OCI-LY1 (cell line): ENCODE data around the gene PUS10.

Experiments
- H2AFZ ChIP-seq: fragments of 200-600 bp; sonication (generic), shearing (Covaris generic); 2 replicates; pipeline ENCODE4 v1.6.0; 2014; ENCODE audit warnings: antibody characterized with exemption, mild to moderate bottlenecking, low read length
- H3F3A ChIP-seq: fragments of 200-600 bp; sonication (generic), shearing (Covaris generic); 2 replicates; pipeline ENCODE4 v1.6.0; 2014; ENCODE audit warnings: mild to moderate bottlenecking, antibody characterized with exemption, low read length, moderate library complexity; ENCODE audit not compliant: insufficient read depth
- H3K27ac ChIP-seq: fragments of 200-600 bp; sonication (generic); 2 replicates; pipeline ENCODE4 v1.5.1; 2014; ENCODE audit warnings: low read length, mixed run types, mild to moderate bottlenecking, low read depth; ENCODE audit not compliant: poor library complexity, severe bottlenecking
- H3K27me3 ChIP-seq: fragments of 200-600 bp; sonication (generic); 2 replicates; pipeline ENCODE4 v1.6.0; 2014; ENCODE audit warnings: antibody characterized with exemption, mild to moderate bottlenecking, low read length, moderate library complexity; ENCODE audit not compliant: insufficient read depth
- H3K36me3 ChIP-seq: fragments of 200-600 bp; sonication (generic); 2 replicates; pipeline ENCODE4 v1.6.1; 2014; ENCODE audit warnings: mild to moderate bottlenecking, antibody characterized with exemption, low read length, moderate library complexity, mixed read lengths; ENCODE audit not compliant: insufficient read depth
- H3K4me1 ChIP-seq: fragments of 200-600 bp; sonication (generic); 2 replicates; pipeline ENCODE4 v1.5.1; 2014; ENCODE audit warnings: mild to moderate bottlenecking, low read length, moderate library complexity; ENCODE audit not compliant: insufficient read depth, severe bottlenecking
- H3K4me2 ChIP-seq: fragments of 200-600 bp; sonication (generic), shearing (Covaris generic); 2 replicates; pipeline ENCODE4 v1.6.1; 2014; ENCODE audit warnings: low read length
- H3K4me3 ChIP-seq: fragments of 200-600 bp; sonication (generic); 2 replicates; pipeline ENCODE4 v1.5.1; 2014; ENCODE audit warnings: low read length, low read depth, mild to moderate bottlenecking, mixed read lengths; ENCODE audit not compliant: poor library complexity, severe bottlenecking
- H3K79me2 ChIP-seq: fragments of 200-600 bp; shearing (Covaris generic); 2 replicates; pipeline ENCODE4 v1.6.1; 2016; ENCODE audit warnings: mixed run types, low read length, mixed read lengths; ENCODE audit not compliant: insufficient read depth
- H3K9ac ChIP-seq: fragments of 200-600 bp; sonication (generic), shearing (Covaris generic); 2 replicates; pipeline ENCODE4 v1.6.1; 2014; ENCODE audit warnings: mild to moderate bottlenecking, low read length, mixed read lengths
- H3K9me2 ChIP-seq: fragments of 200-600 bp; sonication (generic), shearing (Covaris generic); 2 replicates; pipeline ENCODE4 v1.6.1; 2014; ENCODE audit warnings: low read depth, mild to moderate bottlenecking, low read length, mixed read lengths
- H3K9me3 ChIP-seq: fragments of 200-600 bp; shearing (Covaris generic); 2 replicates; pipeline ENCODE4 v1.6.1; 2014; ENCODE audit warnings: low read length, mixed read lengths
- H4K20me1 ChIP-seq: fragments of 200-600 bp; sonication (generic), shearing (Covaris generic); 2 replicates; pipeline ENCODE4 v1.6.0; 2016; ENCODE audit warnings: mild to moderate bottlenecking, low read length; ENCODE audit not compliant: insufficient read depth
- EZH2 ChIP-seq: fragments of 200-600 bp; sonication (generic), shearing (Covaris generic); IDR thresholded peaks from 2 replicates; pipeline ENCODE4 v1.8.0; 2017; ENCODE audit warnings: borderline replicate concordance, mixed run types, mild to moderate bottlenecking, antibody characterized with exemption, low read length, moderate library complexity, mixed read lengths
- TF ChIP-seq, protein P1 (sequence below): fragments of 200-600 bp; sonication (generic), shearing (Covaris generic); IDR thresholded peaks from 2 replicates; pipeline ENCODE4 v1.5.1; 2017; ENCODE audit warnings: mild to moderate bottlenecking, antibody characterized with exemption, low read length, moderate library complexity, mixed read lengths

PUS10 gene

DNA sequence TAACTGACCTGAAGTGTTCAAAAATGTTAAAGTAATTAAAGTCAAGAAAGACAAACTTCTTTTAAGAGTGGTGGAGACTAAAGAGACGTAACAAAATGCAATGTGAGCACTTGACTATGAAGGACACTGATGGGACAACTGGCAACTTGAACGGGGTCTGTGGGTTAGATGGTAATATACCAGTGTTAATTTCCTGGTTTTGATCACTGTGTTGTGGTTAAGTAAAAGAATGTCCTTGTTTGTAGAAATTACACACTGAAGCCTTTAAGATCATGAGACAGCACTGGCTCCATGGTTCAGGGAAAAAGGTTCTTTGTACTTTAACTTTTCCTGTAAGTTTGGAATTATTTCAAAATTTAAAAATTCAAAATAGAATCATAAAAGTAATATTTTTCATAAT lies 78.4 kb downstream of the PUS10 start:
- Histone ChIP-seq H3K79me2 (no peaks in the 10 kb centered on the region), H3K9ac (no peak overlapping the region), H3K27me3 (no peaks in the 10 kb centered on the region), H3K9me2 (no peaks in the 10 kb centered on the region), H3K4me1 (no peaks in the 10 kb centered on the region), H3K27ac (no peak overlapping the region), H3K4me2 (no peak overlapping the region), H3K4me3 (no peak overlapping the region), H3K36me3 (peaks cover 77% of the 10 kb centered on the region), H4K20me1 (no peaks in the 10 kb centered on the region), H3K9me3 (no peaks in the 10 kb centered on the region), H3F3A (peaks cover 13% of the 10 kb centered on the region; the same call in 1 of the 2 replicates), H2AFZ (no peak overlapping the region)
- TF ChIP-seq, protein P1, sequence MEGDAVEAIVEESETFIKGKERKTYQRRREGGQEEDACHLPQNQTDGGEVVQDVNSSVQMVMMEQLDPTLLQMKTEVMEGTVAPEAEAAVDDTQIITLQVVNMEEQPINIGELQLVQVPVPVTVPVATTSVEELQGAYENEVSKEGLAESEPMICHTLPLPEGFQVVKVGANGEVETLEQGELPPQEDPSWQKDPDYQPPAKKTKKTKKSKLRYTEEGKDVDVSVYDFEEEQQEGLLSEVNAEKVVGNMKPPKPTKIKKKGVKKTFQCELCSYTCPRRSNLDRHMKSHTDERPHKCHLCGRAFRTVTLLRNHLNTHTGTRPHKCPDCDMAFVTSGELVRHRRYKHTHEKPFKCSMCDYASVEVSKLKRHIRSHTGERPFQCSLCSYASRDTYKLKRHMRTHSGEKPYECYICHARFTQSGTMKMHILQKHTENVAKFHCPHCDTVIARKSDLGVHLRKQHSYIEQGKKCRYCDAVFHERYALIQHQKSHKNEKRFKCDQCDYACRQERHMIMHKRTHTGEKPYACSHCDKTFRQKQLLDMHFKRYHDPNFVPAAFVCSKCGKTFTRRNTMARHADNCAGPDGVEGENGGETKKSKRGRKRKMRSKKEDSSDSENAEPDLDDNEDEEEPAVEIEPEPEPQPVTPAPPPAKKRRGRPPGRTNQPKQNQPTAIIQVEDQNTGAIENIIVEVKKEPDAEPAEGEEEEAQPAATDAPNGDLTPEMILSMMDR = no peak
- no peak for TF ChIP-seq EZH2

DNA sequence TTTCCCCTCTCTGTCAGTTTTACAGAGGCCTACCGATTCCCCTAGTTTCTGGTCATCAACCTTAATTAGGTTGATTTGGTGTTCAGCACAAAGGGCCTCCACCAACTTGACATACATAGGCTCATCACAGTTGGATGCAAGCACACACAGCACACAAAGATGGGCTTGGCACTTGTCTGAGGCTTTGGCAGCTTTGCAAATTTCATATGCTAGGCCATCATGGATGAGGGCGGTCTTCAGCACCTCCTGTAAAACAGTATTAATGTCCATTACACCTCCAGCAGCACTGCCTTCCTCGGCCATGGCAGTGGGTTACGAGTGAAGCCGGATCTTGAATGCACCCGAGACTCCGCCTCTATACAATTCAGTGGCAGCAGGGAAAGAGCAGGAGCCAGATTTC lies 79.8 kb downstream of the PUS10 start:
- no peak overlapping the region for H3K27ac ChIP-seq
- no peak overlapping the region for H3K4me2 ChIP-seq
- no peaks in the 10 kb centered on the region for H3K27me3 ChIP-seq
- H3K36me3 ChIP-seq = peaks cover 84% of the 10 kb centered on the region
- no peaks in the 10 kb centered on the region for H3K79me2 ChIP-seq
- no peaks in the 10 kb centered on the region for H4K20me1 ChIP-seq
- peaks cover 11% of the 10 kb centered on the region; the same call in 1 of the 2 replicates for H3F3A ChIP-seq
- no peaks in the 10 kb centered on the region for H3K4me1 ChIP-seq
- no peaks in the 10 kb centered on the region for H3K9me2 ChIP-seq
- H3K9me3 ChIP-seq = no peaks in the 10 kb centered on the region
- TF ChIP-seq EZH2 = no peak
- TF ChIP-seq, protein P1 = no peak
- H2AFZ ChIP-seq = no peak overlapping the region
- no peak overlapping the region for H3K9ac ChIP-seq
- H3K4me3 ChIP-seq = no peak overlapping the region

DNA sequence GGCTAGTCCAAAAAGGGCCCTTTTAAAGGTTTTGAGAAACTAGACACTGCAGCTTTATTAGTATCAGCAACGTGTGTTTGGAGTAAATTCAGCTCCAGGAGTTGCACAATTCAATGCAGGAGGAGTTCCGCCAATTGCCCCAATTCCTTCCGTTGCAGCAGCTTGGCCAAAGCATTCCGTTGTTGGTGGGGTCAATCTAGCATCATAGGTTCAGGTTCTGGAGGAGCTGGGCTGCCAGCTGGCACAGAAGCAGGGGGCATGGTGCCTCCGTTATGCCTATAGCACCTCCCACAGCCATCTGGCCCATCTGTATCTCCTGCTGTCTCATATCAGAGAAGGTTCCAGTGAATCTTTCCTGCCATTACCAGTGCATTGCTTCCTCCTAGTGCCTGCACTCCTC lies 81.3 kb downstream of the PUS10 start:
- Histone ChIP-seq H3F3A (peaks cover 7% of the 10 kb centered on the region; the same call in 1 of the 2 replicates), H3K9me3 (no peaks in the 10 kb centered on the region), H3K79me2 (no peaks in the 10 kb centered on the region), H2AFZ (no peak overlapping the region), H4K20me1 (no peaks in the 10 kb centered on the region), H3K9me2 (no peaks in the 10 kb centered on the region), H3K9ac (no peak overlapping the region), H3K4me1 (no peaks in the 10 kb centered on the region), H3K36me3 (peaks cover 90% of the 10 kb centered on the region), H3K27me3 (no peaks in the 10 kb centered on the region), H3K4me2 (no peak overlapping the region), H3K4me3 (no peak overlapping the region), H3K27ac (peak overlapping the region; percentile 24)
- TF ChIP-seq, protein P1 = no peak
- TF ChIP-seq EZH2 = no peak
